COLO829 (cell line): ENCODE measurements around the gene NKTR.
"Not testable (repeated sequence)": the region's sequence is repeated elsewhere in the genome, so short reads cannot be mapped to it uniquely, and the experiment has no call there.

Experiments used
- DNase-seq: peaks from one replicate; pipeline ENCODE4 v3.0.0; 2012; ENCODE audit warnings: low spot score

Gene NKTR

DNA sequence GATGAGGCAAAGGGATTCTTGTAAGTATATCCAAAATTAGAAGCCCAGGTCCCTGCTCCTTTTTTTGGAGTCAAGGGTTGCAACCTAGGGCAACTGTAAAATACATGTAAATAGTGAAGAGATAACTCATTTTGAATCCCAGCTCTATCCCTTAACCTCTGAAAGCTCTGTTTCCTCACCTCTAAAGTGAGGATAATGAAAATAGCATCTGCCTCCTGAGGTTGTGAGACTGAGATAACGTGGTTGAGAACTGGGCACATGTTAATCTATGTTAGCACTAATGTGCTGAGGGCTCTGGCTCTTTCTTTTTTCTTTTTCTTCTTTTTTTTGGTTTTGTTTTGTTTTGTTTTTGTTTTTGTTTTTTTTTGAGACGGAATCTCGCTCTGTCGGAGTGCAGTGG is 4.8 kb upstream of the NKTR start:
- DNase-seq, result no peak

DNA sequence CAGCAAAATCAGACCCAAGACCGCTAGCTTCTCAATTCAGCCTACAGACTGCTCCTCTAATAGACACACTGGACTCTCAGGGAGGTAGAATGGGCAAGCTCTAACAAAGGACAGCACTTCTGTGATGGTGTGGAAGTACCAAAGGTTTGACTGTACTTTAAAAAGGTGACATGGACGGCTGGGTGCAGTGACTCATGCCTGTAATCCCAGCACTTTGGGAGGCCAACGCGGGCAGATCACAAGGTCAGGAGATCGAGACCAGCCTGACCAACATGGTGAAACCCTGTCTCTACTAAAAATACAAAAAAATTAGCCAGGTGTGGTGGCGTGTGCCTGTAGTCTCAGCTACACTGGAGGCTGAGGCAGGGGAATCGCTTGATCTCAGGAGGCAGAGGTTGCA is 3.4 kb upstream of the NKTR start:
- DNase-seq, result not testable (repeated sequence)

DNA sequence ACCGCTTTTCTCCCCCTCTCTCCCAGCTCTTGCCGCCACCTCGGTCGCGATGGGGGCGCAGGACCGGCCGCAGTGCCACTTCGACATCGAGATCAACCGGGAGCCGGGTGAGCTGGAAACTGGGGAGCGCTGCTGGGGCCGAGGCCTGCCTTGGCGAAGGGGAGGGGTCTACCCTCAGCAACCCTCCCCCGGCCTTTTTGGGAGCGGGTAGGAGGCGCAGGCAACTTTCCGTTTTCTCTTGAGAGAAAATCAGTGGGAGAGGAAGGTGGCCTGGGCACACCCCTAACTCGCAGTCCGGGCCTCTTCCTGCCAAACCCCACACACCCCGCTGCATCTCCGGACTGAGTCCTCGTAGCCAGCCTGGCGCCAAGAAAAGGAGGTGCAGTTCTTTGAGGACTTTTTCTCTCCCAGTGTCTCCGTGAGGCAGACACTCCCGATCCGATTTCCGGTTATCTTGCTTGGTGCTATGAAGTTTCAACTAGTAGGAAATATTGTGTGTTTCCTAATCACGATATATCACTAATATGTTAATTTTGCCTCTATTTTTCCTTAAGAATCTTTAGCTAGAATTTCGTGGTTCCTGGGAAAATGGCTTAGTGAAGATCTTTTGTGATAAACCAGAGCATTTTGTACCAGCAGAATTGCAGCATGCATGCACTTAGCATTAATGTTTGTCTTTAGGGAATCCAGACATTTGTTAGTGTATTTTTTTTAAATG is 631 bp downstream of the NKTR start:
- DNase-seq, result no peak

DNA sequence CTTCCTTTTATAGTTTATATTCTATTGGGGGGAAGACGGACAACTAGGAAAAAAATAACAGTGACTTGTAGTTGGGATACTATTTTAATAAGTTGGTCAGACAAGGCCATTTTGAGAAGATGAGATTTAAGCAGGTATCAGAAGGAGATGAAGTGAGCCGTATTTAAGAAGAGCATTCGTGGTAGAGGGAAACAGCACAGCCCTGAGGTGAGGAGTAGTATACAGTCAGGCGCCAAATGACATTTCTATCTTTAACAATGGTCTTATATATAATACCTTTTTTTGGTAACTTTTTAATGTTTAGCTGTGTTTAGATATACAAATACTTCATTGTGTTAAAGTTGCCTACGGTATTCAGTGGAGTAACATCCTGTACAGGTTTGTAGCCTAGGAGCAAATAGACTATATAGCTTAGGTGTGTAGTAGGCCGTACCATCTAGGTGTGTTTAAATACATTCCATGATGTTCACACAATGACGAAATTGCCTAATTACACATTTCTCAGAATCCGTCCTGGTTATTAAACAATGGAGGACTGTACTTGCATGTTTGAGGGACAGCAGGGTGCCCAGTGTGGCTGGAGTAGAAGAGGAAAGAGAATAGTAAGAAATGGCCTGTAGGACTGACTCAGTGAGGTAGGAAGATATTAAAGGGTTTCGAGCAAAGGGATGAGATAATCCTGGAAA is 1.6 kb downstream of the NKTR start:
- DNase-seq, result no peak

DNA sequence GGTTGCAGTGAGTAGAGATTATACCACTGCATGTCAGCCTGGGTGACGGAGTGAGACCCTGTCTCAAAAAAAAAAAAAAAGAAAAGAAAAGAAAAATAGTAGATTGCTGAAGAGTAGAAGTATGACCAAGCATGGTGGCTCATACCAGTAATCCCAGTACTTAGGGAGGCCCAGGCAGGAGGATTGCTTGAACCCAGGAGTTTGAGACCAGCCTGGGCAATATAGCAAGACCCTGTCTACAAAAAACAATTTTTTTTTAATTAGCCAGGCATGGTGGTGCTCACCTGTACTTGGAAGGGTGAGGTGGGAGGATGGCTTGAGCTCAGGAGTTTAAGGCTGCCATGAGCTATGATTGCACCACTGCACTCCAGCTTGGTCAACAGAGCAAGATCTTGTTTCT is 2.5 kb downstream of the NKTR start:
- DNase-seq, result no peak

DNA sequence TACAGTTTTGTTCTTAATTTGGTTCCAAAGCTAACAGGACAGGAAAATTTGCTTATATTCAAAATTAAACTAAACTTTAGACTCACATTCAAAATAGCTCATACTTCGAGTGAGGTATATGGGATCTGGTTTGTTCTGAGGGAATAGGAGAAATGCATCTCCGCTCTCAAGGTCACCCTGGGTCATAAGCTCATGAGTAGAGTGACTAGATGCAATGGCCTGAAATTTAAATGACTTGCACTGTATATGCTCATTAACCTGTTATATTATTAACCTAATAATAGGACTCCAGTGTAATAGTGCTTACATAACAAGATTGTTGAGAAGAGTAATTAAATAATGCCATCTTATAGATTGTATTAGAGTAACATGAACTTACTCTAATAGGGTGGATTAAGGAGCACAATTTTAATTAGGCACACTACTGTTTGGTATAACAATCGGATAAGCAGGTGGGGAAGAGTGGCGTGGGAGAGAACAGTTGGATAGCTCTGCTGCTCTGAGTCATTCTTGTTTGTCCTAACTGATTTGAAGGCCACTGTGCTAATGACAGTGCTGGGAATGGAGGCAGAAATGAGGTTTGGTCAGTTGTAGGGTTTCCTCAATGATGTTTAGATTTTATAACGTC is 5.2 kb downstream of the NKTR start:
- no peak for DNase-seq

DNA sequence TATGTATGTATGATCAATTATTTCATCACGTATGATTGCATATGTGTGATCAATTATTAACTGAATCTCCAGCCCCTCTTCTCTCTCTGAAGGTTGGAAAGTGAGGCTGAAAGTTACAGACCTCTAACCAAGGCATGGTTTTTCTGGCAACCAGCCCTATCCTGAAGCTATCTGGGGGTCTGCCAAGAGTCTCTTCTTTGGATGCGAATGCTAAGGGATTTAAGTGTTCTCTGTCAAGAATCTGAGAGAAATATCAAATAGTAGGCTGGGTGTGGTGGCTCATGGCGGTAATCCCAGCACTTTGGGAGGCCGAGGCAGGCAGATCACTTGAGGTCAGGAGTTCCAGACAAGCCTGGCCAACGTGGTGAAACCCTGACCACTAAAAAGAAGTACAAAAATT is 8.1 kb downstream of the NKTR start:
- no peak for DNase-seq

DNA sequence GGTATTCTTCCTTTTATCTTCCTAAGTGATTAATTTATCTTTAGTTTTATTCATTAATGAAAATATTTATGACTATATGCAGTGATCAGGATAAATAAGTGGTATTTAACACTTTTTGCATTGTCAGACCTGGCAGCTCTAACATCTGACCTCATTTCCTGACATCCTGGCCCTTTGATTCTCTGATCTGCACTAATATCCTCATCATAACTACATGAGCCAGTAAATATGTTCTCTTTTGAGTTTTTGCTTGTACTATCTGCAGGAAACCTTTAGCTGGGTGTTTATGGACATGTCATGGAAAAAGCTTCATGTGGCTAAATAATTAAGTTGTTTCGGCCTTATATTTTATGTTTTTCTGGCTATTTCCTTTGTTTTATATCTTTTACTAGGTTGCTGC is 10.5 kb downstream of the NKTR start:
- no peak for DNase-seq

DNA sequence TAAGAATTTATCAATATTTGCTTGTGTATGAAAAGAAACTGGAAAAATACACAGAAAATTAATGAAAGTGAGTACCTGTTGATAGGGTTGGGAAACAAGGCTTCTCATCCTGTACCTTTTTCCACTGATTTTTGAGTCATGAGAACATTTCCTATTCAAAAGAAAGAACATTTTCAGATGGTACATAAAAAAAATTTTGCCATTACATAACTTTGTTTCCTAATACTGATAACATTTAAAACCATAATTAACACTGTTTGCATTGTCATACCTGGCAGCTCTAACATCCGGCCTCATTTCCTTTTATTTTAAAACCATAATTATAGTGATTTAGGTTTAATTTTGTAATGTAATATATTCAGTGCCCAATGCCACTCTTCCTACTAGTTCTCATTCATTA is 11.7 kb downstream of the NKTR start:
- DNase-seq, result no peak

DNA sequence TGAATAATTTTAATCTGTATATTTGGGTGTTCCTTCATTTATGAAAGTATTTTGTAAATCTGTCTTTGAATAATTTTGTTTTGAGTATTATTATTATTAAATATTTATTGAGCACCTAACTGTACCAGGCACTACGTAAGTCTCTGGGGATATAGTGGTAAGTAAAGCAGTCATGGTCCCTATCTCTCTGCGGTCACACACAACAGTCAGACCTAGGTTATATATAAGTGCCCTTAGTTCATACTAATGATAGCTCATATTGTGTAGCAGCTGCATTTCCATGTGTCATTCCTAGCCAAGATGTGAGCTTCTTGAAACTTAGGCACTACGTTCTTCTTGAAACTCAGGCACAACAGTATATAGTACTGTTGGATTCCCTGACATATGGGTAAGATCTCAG is 12.4 kb downstream of the NKTR start:
- DNase-seq, result no peak

DNA sequence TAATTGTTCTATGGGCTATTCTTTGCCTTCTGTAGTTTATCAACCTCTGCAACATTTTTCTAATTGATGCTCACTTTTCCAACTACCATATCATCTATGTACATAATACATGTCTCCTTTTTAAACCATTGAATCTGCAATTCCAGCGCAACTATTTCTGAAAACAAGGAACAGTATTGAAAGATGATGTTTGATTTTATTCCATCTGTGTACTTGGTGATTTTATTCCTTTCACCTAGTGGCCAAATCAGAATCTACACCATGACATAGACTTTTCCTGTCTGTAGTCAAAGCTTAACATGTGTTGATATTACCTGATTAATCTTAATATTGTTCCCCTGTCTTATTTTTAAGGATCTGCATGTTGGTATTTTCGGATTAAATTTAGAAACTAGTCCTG is 13.0 kb downstream of the NKTR start:
- DNase-seq, result no peak

DNA sequence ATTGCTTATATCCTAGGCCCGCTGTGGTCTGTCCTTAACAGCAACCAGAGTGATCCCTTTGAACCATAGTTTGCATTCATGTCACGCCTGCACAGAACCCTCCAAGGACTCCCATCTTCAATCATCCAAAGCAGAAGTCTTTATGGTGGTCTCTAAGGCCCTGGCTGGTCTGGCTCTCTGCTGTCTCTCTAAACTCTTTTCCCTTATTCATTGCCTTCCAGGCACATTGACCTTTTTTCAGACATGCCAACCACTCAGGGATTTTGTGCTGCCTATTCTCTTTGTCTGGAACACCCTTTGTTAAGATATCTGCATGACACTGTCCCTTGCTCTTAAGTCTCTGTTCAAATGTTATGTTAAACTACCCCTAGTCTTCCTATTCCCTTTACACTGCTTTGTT is 31.1 kb downstream of the NKTR start:
- DNase-seq, result no peak

DNA sequence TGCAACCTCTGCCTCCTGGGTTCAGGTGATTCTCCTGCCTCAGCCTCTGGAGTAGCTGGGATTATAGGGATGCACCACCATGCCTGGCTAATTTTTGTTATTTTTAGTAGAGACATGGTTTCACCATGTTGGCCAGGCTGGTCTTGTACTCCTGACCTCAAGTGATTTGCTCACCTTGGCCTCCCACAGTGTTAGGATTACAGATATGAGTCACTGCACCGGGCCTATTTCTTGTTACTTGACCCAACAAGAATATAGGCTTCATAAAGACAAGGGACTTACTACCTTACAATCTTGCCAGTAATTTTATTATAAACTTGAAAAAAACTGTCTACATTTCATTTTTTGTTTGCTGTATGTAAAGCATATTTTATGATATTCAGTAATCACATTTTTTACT is 31.7 kb downstream of the NKTR start:
- no peak for DNase-seq

DNA sequence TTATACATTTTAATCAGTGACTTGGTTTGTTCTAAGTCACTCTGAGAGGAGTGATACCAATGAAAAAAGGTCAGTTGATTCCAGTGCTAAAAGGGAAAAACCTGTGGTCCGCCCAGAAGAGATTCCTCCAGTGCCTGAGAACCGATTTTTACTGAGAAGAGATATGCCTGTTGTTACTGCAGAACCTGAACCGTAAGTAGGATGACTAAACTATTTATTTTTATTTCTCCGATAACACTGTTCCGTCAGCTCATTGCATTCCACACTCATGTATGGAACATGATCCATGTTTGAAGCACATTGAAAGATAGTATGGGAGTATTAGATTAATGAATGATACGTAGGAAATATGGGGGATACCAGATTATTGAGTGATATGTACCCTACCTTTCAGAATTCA is 33.1 kb downstream of the NKTR start:
- DNase-seq, result no peak

DNA sequence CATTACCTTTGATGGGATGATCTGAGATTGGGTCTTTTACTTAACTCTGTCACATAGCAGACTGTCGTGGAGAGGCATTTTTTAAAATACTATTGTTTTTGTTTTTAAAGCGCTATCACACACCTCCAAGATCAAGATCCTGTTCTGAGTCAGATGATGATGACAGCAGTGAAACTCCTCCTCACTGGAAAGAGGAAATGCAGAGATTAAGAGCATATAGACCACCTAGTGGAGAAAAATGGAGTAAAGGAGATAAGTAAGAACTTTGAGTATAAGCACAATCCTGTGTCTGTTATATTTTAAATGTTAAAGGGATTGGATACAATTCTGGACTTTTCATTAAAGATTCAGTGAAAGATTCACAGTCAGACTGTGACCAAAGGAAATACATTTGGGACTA is 34.6 kb downstream of the NKTR start:
- no peak for DNase-seq

DNA sequence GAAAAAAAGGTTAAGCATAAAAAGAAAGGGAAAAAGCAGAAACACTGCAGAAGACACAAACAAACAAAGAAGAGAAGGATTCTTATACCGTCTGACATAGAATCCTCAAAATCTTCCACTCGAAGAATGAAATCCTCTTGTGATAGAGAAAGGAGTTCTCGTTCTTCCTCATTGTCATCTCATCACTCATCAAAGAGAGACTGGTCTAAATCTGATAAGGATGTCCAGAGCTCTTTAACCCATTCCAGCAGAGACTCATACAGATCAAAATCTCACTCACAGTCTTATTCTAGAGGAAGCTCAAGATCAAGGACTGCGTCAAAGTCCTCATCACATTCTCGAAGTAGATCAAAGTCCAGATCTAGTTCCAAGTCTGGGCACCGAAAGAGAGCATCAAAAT is 36.5 kb downstream of the NKTR start:
- no peak for DNase-seq

DNA sequence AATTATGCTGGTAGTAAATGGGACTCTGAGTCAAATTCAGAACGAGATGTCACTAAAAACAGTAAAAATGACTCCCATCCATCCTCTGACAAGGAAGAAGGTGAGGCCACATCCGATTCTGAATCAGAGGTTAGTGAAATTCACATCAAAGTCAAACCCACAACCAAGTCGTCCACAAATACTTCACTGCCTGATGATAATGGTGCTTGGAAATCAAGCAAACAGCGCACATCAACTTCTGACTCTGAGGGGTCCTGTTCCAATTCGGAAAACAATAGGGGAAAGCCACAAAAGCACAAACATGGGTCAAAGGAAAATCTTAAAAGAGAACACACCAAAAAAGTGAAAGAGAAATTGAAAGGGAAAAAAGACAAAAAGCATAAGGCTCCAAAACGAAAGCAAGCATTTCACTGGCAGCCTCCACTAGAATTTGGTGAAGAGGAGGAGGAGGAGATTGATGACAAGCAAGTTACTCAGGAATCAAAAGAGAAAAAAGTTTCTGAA is 37.9 kb downstream of the NKTR start:
- no peak for DNase-seq

DNA sequence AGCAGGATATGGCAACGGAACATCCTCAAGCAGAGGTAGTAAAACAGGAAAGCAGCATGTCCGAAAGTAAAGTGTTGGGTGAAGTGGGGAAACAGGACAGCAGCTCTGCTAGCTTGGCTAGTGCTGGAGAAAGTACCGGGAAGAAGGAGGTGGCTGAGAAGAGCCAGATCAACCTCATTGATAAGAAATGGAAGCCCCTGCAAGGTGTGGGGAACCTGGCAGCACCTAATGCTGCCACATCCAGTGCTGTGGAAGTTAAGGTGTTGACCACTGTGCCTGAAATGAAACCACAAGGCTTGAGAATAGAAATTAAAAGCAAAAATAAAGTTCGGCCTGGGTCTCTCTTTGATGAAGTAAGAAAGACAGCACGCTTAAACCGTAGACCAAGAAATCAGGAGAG is 38.7 kb downstream of the NKTR start:
- DNase-seq, result no peak

DNA sequence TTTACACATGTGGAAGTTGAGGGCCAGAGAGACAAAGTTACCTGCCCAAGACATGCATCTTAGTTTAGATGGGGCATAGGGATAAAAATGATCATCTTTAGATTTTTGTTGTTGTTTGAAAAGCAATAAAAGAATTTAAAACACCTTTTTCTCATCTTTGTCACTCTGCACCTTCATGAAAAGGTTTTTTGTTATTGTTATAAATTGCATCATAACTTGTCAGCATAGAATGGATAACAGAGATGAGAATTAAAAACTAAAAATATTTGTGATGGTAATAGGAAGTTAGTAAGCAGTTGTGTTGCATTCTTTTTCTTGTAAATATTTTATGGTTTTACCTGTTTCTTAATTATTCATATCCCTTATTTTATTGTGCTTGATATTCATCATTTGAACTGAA is 39.6 kb downstream of the NKTR start:
- DNase-seq, result no peak

DNA sequence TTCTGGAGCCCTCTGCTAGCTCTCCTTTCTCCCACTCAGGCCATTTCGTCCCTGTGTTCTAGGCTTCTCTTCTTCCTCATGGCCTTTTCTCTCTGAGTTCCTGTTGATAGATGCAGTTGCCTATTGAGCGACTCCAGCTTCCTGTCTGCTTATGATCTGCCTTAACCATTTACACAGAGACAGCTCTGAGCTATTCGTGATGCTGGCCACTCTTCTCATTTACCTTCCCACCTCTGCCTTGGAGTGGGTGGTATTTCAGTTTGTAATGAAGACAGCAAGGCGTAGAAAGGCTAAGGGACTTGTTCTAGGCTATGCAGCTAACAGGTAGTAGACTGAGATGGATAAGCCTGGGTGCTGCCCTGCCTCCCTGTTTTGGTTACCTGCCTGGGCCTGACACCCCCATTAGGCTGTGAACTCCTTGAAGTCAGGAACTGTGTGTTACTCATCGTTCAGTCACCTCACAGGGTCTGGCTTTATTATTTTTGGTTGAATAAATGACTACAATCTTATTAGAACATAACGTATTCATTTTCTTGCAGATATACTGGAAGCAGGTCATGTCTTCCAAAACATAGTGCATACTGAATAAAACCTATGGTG is 40.4 kb downstream of the NKTR start:
- no peak for DNase-seq

DNA sequence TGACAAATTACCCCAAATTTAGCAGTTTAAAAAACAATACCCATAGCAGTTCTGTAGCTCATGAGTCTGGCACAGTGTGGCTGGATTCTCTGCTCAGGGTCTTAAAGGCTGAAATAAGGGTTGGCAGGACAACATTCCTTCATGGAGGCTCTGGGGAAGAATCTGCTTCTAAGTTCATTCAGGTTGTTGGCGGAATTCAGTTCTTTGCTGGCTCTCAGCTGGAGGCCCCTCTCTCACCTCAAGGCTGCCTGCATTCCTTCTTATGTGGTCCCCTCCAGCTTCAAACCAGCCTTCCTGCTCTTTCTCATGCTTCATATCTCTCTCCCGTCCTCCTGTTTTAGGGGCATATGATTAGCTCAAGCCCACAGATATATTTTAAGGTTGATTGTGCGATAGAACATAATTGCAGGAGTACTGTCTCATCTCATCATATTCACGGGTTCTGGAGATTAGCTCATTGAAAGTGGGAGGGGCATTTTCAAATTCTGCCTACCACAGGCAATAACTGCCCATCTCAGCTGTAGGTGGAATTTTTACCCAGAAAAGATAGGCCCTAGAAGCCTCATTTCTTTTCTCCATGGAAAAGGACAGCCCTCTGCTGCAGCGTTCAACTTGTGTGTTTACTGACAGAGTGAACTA is 47.5 kb downstream of the NKTR start:
- no peak for DNase-seq

DNA sequence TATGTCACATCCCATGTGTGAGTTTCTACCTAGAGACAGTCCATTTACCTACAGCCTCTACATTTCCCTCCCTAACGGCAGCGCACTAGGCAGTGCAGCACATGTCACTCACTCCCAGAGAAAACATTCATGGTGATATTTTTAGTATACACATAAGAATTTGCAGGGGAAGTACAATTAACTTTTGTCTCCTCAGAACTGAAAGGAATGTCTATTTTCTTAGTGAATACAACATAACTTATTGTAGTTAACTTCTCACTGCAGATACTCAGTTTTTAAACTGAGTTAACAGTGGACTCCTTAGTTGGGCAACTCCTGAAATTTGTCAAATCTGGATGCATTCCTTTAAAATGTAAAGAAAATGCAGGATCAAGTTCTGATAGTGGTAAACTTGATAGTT is 48.5 kb downstream of the NKTR start:
- DNase-seq, result peak; percentile 69

DNA sequence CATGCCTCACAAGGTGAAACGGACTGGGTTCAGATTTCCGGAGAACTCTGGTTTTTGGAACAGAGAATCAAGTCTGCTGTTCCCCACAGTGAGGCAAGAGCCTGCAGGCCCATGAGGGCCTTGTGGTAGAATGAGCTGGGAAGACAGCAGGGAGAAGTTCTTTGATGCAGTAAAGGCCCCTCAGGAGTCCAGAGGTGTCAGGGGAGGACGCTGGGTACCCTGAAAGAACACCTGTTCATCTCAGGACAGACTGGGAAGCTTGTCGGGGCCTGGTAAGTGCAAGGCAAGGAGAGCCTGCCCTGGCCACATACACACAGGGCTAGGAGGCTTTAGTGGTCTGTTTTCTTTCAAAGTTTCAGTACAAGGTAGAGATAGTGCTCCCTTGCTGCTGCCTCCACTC is 49.3 kb downstream of the NKTR start:
- DNase-seq, result no peak
